IMR-90 (cell line): ENCODE data around the gene POTEJ. TPM values are rescaled to one million over a fixed set of nuclear protein-coding genes. Genes with fewer than 3 reads are reported as not detected.
"Not testable (repeated sequence)": the region's sequence is repeated elsewhere in the genome, so short reads cannot be mapped to it uniquely, and the experiment has no call there.

Experiments
- ATAC-seq: fragments of 200-7000 bp; cut with Tn5 transposase; 2 replicates; pipeline ENCODE4 v1.9.1; 2020; ENCODE audit warnings: low read depth, mild to moderate bottlenecking, moderate library complexity
- BruUV-seq: library from RNA; stranded (reverse); fragments of 400-500 nt; replicated peaks from 2 replicates; lab custom pipeline; 2021; lab: Mats Ljungman, UMichigan
- CTCF ChIA-PET: fragments of 300-600 bp; formaldehyde crosslinking; extraction: SDS; loops from one replicate; lab custom pipeline; 2021; ENCODE audit warnings: antibody characterized with exemption; lab: Yijun Ruan, JAX
- POLR2A ChIA-PET: fragments of 300-600 bp; sonication (Branson Sonifier 250); formaldehyde crosslinking; loops from one replicate; lab custom pipeline; 2022; ENCODE audit warnings: antibody characterized with exemption; ENCODE audit not compliant: unreplicated experiment; lab: Charles Lee
- DNase-seq: peaks from one replicate; pipeline ENCODE4 v3.0.0; 2013
- H2AFZ ChIP-seq: replicated peaks from 2 replicates; pipeline ENCODE3; 2013; ENCODE audit warnings: low read length, mild to moderate bottlenecking; ENCODE audit not compliant: poor library complexity
- H2AK5ac ChIP-seq: 2 replicates; pipeline ENCODE4 v1.6.1; 2013; ENCODE audit warnings: low read depth, low read length, inconsistent platforms
- H2AK9ac ChIP-seq: replicated peaks from 2 replicates; pipeline ENCODE3; 2013; ENCODE audit warnings: mild to moderate bottlenecking, low read depth, low read length, moderate library complexity; ENCODE audit not compliant: poor library complexity
- H2BK120ac ChIP-seq: 2 replicates; pipeline ENCODE4 v1.6.1; 2013; ENCODE audit warnings: low read depth, low read length, inconsistent platforms
- H2BK15ac ChIP-seq: 3 replicates; pipeline ENCODE4 v1.6.1; 2013; ENCODE audit warnings: low read depth, low read length, inconsistent platforms
- H2BK20ac ChIP-seq: 2 replicates; pipeline ENCODE4 v1.6.1; 2013; ENCODE audit warnings: low read depth, mild to moderate bottlenecking, inconsistent platforms, low read length, moderate library complexity
- H2BK5ac ChIP-seq: 2 replicates; pipeline ENCODE4 v1.6.1; 2013; ENCODE audit warnings: mild to moderate bottlenecking, low read depth, low read length, inconsistent platforms; ENCODE audit not compliant: poor library complexity, severe bottlenecking
- H3K14ac ChIP-seq: replicated peaks from 2 replicates; pipeline ENCODE4 v1.6.1; 2013; ENCODE audit warnings: low read depth, low read length, inconsistent platforms
- H3K18ac ChIP-seq: 2 replicates; pipeline ENCODE4 v1.6.1; 2013; ENCODE audit warnings: low read depth, low read length, control low read depth
- H3K23ac ChIP-seq: 2 replicates; pipeline ENCODE4 v1.6.1; 2013; ENCODE audit warnings: low read depth, low read length, inconsistent platforms
- H3K27ac ChIP-seq: 2 replicates; pipeline ENCODE4 v1.5.1; 2013; ENCODE audit warnings: mild to moderate bottlenecking, control low read depth, low read length; ENCODE audit not compliant: insufficient read depth
- H3K27me3 ChIP-seq: 2 replicates; pipeline ENCODE4 v1.6.1; 2013; ENCODE audit warnings: low read length; ENCODE audit not compliant: control insufficient read depth, insufficient read depth
- H3K36me3 ChIP-seq: 2 replicates; pipeline ENCODE4 v1.6.1; 2013; ENCODE audit warnings: low read length, mixed read lengths; ENCODE audit not compliant: control insufficient read depth, insufficient read depth
- H3K4ac ChIP-seq: 2 replicates; pipeline ENCODE4 v1.6.1; 2013; ENCODE audit warnings: low read depth, low read length, inconsistent platforms
- H3K4me1 ChIP-seq: 2 replicates; pipeline ENCODE4 v1.6.1; 2013; ENCODE audit warnings: low read length, mixed read lengths; ENCODE audit not compliant: control insufficient read depth, insufficient read depth
- H3K4me2 ChIP-seq: 2 replicates; pipeline ENCODE4 v1.6.1; 2013; ENCODE audit warnings: low read depth, mild to moderate bottlenecking, control low read depth, low read length, moderate library complexity
- H3K4me3 ChIP-seq: 2 replicates; pipeline ENCODE4 v1.5.1; 2013; ENCODE audit warnings: low read depth, mild to moderate bottlenecking, control low read depth, low read length, moderate library complexity; ENCODE audit not compliant: insufficient read depth
- H3K56ac ChIP-seq: 2 replicates; pipeline ENCODE4 v1.6.1; 2013; ENCODE audit warnings: low read length, inconsistent platforms; ENCODE audit not compliant: insufficient read depth; ENCODE audit errors: extremely low read depth
- H3K79me1 ChIP-seq, 2 experiments: 2 replicates each; pipeline ENCODE4 v1.6.1; 2013; ENCODE audit warnings: low read length in 2 of 2, inconsistent platforms in 1 of 2, low read depth in 1 of 2
- H3K9ac ChIP-seq: 2 replicates; pipeline ENCODE4 v1.6.1; 2013; ENCODE audit warnings: low read depth, low read length, control low read depth
- H3K9me1 ChIP-seq: 2 replicates; pipeline ENCODE4 v1.6.1; 2013; ENCODE audit warnings: low read length, inconsistent platforms; ENCODE audit not compliant: insufficient read depth
- H3K9me3 ChIP-seq: 2 replicates; pipeline ENCODE4 v1.6.1; 2013; ENCODE audit warnings: low read length; ENCODE audit not compliant: control insufficient read depth, insufficient read depth
- H4K20me1 ChIP-seq: 2 replicates; pipeline ENCODE4 v1.6.1; 2013; ENCODE audit warnings: low read length, inconsistent platforms; ENCODE audit not compliant: insufficient read depth
- H4K5ac ChIP-seq: 2 replicates; pipeline ENCODE4 v1.6.1; 2013; ENCODE audit warnings: mild to moderate bottlenecking, low read depth, low read length, control low read depth
- H4K8ac ChIP-seq, 2 experiments: 2 replicates each; pipeline ENCODE4 v1.6.1; 2013; ENCODE audit warnings: low read depth in 2 of 2, low read length in 2 of 2, control low read depth in 1 of 2, inconsistent platforms in 1 of 2
- H4K91ac ChIP-seq: 2 replicates; pipeline ENCODE4 v1.6.1; 2013; ENCODE audit warnings: low read depth, low read length, inconsistent platforms; ENCODE audit not compliant: insufficient read depth
- WGBS, 2 experiments: methylation state at CpG; one replicate each; pipeline versions ENCODE4 v1.1.5 to v1.1.7; 2013; ENCODE audit warnings: missing lambda C conversion rate in 2 of 2; ENCODE audit not compliant: insufficient read length in 1 of 2; ENCODE audit errors: extremely low coverage in 2 of 2; 5-methylcytosine and 5-hydroxymethylcytosine counted together
- dilution Hi-C: fragments of 300-500 bp; cut with HindIII; formaldehyde crosslinking; loops from one replicate; pipeline ENCODE4 v1.14.3; 2018; ENCODE audit warnings: low sequenced_read_pairs; ENCODE audit not compliant: unreplicated experiment
- in situ Hi-C: fragments of 300-500 bp; cut with MboI; formaldehyde crosslinking; loops from 3 replicates; pipeline ENCODE4 v1.14.3; 2019; ENCODE audit warnings: low sequenced_read_pairs, inconsistent platforms, mixed read lengths
- intact Hi-C: fragments of 100-400 bp; cut with micrococcal nuclease; formaldehyde crosslinking; loops from 2 replicates; pipeline ENCODE4 v1.10.0; 2022
- polyA plus RNA-seq, 3 experiments: library from polyadenylated mRNA; depleted of rRNA; stranded (reverse); fragments of >200 nt; gene quantifications; 2 replicates each; pipeline ENCODE4 v1.2.3, GENCODE V29; 2012; ENCODE audit warnings: low replicate concordance in 1 of 3
- total RNA-seq: library from RNA; depleted of rRNA; stranded (reverse); fragments of >200 nt; gene quantifications from 2 replicates; pipeline ENCODE4 v1.2.3, GENCODE V29; 2012

Gene POTEJ
- total and polyA plus RNA-seq, 2 of the 4 experiments (the other 2 are of a cell fraction), result not detected

DNA sequence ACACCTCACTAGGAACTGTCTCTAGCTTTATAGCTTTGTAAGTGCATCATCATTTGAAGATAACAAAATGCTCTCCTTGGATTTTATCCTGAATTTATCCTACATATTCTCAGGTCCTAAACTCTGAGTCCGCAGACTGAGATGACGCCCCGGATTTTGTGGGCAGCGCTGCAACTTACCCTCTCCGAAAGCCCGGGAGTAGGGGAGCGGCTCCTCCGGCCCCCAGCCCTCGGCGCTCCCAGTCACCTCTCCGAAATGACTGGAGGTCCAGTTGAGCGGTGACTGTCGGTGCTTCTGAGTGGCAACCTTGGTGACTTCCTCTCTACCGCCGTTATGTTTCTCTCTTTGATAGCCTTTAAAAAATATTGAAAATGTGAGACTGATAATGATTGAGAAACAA is 12.8 kb upstream of the POTEJ start:
- H3K4me3 ChIP-seq, H2BK5ac ChIP-seq, H3K27me3 ChIP-seq, DNase-seq, H2BK120ac ChIP-seq, H4K91ac ChIP-seq, H3K9me1 ChIP-seq, H4K8ac ChIP-seq, dilution Hi-C loops, H2BK20ac ChIP-seq, H3K79me1 ChIP-seq, H4K5ac ChIP-seq, ATAC-seq, H3K23ac ChIP-seq, intact Hi-C loops, H3K9ac ChIP-seq, H2AK5ac ChIP-seq, H4K20me1 ChIP-seq, H3K9me3 ChIP-seq, BruUV-seq, H3K56ac ChIP-seq, H3K14ac ChIP-seq, H3K27ac ChIP-seq, H3K18ac ChIP-seq, H3K4me1 ChIP-seq, POLR2A ChIA-PET, H3K4ac ChIP-seq, H3K4me2 ChIP-seq, H2AK9ac ChIP-seq, in situ Hi-C loops, H3K36me3 ChIP-seq, H2AFZ ChIP-seq, CTCF ChIA-PET, H2BK15ac ChIP-seq: not testable (repeated sequence)
- no CpG with 5 or more reads among the region's 15 CpGs for WGBS, 2 experiments

DNA sequence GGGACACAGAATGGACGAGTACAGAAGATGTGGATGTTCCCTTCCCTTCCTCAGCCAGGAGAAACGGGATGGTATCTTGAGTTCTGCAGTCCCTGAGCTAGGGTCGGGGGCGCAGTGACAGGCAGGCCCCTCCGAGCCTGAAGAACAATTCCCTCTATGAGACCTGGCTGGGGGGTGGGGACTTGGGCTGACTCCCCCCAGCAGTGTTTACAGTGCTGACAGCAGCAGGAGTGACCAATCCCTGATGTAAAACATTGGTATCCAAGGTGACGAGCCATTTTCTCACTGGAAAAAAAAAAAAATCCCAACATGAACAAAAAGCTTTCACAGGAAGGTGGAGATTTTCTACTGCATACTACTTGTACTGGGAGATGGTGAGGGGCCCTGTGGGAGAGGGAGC is 11.8 kb upstream of the POTEJ start, which contains the start of gene CFC1:
TSS of gene CFC1 (minus strand) at position 183 of the 400 bp plus-strand sequence. CDS start 288 bp downstream, outside the sequence.
- H2AK5ac ChIP-seq, H3K79me1 ChIP-seq, H3K14ac ChIP-seq, H3K27me3 ChIP-seq, dilution Hi-C loops, DNase-seq, H3K27ac ChIP-seq, H3K18ac ChIP-seq, BruUV-seq, H3K56ac ChIP-seq, H2BK5ac ChIP-seq, ATAC-seq, H2BK20ac ChIP-seq, H3K9me1 ChIP-seq, H3K9ac ChIP-seq, H3K36me3 ChIP-seq, H3K9me3 ChIP-seq, H4K5ac ChIP-seq, H3K4me2 ChIP-seq, H2BK120ac ChIP-seq, H3K4me1 ChIP-seq, H3K4me3 ChIP-seq, H4K8ac ChIP-seq, intact Hi-C loops, H2AFZ ChIP-seq, H3K4ac ChIP-seq, H4K91ac ChIP-seq, H3K23ac ChIP-seq, H4K20me1 ChIP-seq, H2BK15ac ChIP-seq, POLR2A ChIA-PET, H2AK9ac ChIP-seq, in situ Hi-C loops, CTCF ChIA-PET: not testable (repeated sequence)
- no CpG with 5 or more reads among the region's 6 CpGs for WGBS, 2 experiments
